Lower leg skin (tissue), 4 donors: ENCODE data around the gene C3orf70. TPM values are rescaled to one million over a fixed set of nuclear protein-coding genes. Genes with fewer than 3 reads are reported as not detected.

Experiments used
- DNase-seq, 2 donors: peaks; one replicate each; pipeline ENCODE4 v3.0.0-alpha.2; 2019; ENCODE audit warnings: low spot score in 2 of 2
- H3K4me3 ChIP-seq: fragments of 200-600 bp; sonication (generic); 2 replicates; pipeline ENCODE4 v1.5.1; 2017; ENCODE audit warnings: mild to moderate bottlenecking, low read depth; ENCODE audit not compliant: poor library complexity, severe bottlenecking
- CTCF ChIP-seq, 3 donors: fragments of 450-650 bp; IDR thresholded peaks; one replicate each; pipeline ENCODE4 v1.5.1; 2016; ENCODE audit warnings: antibody characterized with exemption in 3 of 3, mild to moderate bottlenecking in 3 of 3, moderate library complexity in 2 of 3
- POLR2A ChIP-seq, 2 donors: fragments of 450-650 bp; IDR thresholded peaks; one replicate each; pipeline ENCODE4 v1.6.1; 2016 to 2017; ENCODE audit warnings: antibody characterized with exemption in 2 of 2, mild to moderate bottlenecking in 1 of 2, moderate library complexity in 1 of 2
- WGBS, 2 donors: methylation state at CpG; one replicate each; pipeline ENCODE4 v1.1.5; 2018; 5-methylcytosine and 5-hydroxymethylcytosine counted together
- intact Hi-C: fragments of 100-400 bp; cut with DNase I; formaldehyde crosslinking; loops from one replicate; pipeline ENCODE4 v1.15.0; 2023; ENCODE audit warnings: low total_unique reads
- total RNA-seq, 4 donors: library from RNA; depleted of rRNA; stranded (reverse); fragments of >200 nt; gene quantifications; one replicate each; pipeline ENCODE4 v1.1.0, GENCODE V29; 2016

The C3orf70 gene
- total RNA-seq, 4 donors from 2014 or later: 0.84 to 5.5 (median 4.3) TPM

- TF ChIP-seq CTCF (IDR thresholded peaks at IDR 0.05) (no peak), POLR2A (IDR thresholded peaks at IDR 0.05) (no peak)
- no peak overlapping the region for H3K4me3 ChIP-seq
- intact Hi-C loops: no loop called here
- no peak for DNase-seq
Measured at GRCh38 chr3:185062191-185062590, 90.7 kb downstream of the C3orf70 start.

GRCh38 chr3:185060655-185061054 lies 92.2 kb downstream of the C3orf70 start:
- DNase-seq: no peak
- intact Hi-C loops: no loop called here
- TF ChIP-seq POLR2A (IDR thresholded peaks at IDR 0.05) (no peak), CTCF (IDR thresholded peaks at IDR 0.05) (no peak)
- H3K4me3 ChIP-seq: no peak overlapping the region
- 95 to 100% methylated on average over 1 to 2 of the region's 2 CpGs for WGBS, 2 donors

- 73 to 81% methylated on average over 2 of the region's 2 CpGs for WGBS, 2 donors
- intact Hi-C loops: no loop called here
- no peak overlapping the region for H3K4me3 ChIP-seq
- no peak for DNase-seq
- TF ChIP-seq CTCF (IDR thresholded peaks at IDR 0.05) (no peak), POLR2A (IDR thresholded peaks at IDR 0.05) (no peak)
Measured at GRCh38 chr3:185059766-185060165, 93.1 kb downstream of the C3orf70 start.

GRCh38 chr3:185058796-185059195 lies 94.1 kb downstream of the C3orf70 start:
- intact Hi-C loops: no loop called here
- WGBS, 2 donors: 49 to 55% methylated on average over 2 of the region's 2 CpGs
- no peak overlapping the region for H3K4me3 ChIP-seq
- DNase-seq: no peak
- TF ChIP-seq CTCF (IDR thresholded peaks at IDR 0.05) (no peak), POLR2A (IDR thresholded peaks at IDR 0.05) (no peak)

GRCh38 chr3:185057829-185058228 lies 95.0 kb downstream of the C3orf70 start:
- H3K4me3 ChIP-seq: no peak overlapping the region
- no peak for DNase-seq
- 91 to 97% methylated on average over 1 of the region's 1 CpG for WGBS, 2 donors
- intact Hi-C loops: no loop called here
- TF ChIP-seq POLR2A (IDR thresholded peaks at IDR 0.05) (no peak), CTCF (IDR thresholded peaks at IDR 0.05) (no peak)

- 93 to 97% methylated on average over 2 of the region's 2 CpGs for WGBS, 2 donors
- H3K4me3 ChIP-seq: no peak overlapping the region
- intact Hi-C loops: no loop called here
- TF ChIP-seq CTCF (IDR thresholded peaks at IDR 0.05): no peak
- no peak for DNase-seq
Measured at GRCh38 chr3:185056908-185057307, 96.0 kb downstream of the C3orf70 start.
